Right lobe of liver (tissue), 4 donors: ENCODE measurements around the gene ATG2A.

ENCODE experiments used
- POLR2A ChIP-seq: fragments of 450-650 bp; IDR thresholded peaks from one replicate; pipeline ENCODE4 v1.6.1; 2017; ENCODE audit warnings: antibody characterized with exemption, mild to moderate bottlenecking
- TF ChIP-seq, protein P1 (sequence below), 4 donors: fragments of 200-600 bp in 3 of 4; fragments of 450-650 bp in 1 of 4; IDR thresholded peaks; one replicate each; pipeline versions ENCODE4 v1.5.1 to v1.8.0; 2016 to 2022; ENCODE audit warnings: antibody characterized with exemption in 4 of 4, mild to moderate bottlenecking in 2 of 4
- donor health status: DM: no; HTN: no; CAD: no.
- donor health status: DM: no; HTN: no; CAD: no.
- donor health status: DM: no; HTN: yes; CAD: no.

DNA sequence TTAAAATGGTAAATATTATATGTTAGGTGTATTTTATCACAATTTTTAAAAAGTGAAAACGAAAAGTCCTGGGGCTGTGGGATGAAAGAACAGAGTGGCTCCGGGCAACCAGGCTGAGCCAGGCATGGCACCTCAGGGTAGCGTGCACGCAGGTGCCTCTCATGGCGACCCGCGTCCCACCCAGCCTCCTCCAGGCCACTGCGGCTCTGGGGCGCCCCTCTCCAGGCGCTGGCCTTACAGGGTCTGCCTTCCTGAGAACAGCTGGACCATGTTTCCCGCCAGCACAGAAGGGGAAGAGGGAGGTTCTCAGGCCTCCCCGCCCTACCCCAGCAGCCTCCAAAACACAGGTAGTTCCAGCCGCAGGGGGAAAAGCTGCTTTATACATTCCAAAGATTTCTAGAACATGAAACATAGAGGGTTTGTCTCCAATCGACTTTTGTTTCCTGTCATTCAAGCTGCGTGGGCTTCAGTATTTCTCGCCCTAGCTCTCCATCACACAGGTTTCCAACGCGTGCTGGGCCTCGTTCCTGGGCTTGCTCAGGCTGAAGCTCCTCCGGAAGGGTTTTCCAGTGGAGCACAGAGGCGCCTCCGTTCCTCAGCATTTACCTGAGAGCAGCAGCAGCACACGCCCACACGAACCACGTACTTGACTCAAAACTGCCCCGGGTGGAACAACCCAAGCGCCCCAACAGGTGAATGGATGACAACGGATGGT lies 49.1 kb downstream of the ATG2A start:
- TF ChIP-seq, protein P1, sequence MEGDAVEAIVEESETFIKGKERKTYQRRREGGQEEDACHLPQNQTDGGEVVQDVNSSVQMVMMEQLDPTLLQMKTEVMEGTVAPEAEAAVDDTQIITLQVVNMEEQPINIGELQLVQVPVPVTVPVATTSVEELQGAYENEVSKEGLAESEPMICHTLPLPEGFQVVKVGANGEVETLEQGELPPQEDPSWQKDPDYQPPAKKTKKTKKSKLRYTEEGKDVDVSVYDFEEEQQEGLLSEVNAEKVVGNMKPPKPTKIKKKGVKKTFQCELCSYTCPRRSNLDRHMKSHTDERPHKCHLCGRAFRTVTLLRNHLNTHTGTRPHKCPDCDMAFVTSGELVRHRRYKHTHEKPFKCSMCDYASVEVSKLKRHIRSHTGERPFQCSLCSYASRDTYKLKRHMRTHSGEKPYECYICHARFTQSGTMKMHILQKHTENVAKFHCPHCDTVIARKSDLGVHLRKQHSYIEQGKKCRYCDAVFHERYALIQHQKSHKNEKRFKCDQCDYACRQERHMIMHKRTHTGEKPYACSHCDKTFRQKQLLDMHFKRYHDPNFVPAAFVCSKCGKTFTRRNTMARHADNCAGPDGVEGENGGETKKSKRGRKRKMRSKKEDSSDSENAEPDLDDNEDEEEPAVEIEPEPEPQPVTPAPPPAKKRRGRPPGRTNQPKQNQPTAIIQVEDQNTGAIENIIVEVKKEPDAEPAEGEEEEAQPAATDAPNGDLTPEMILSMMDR (IDR thresholded peaks at IDR 0.05): no peak
- TF ChIP-seq POLR2A: no peak
